GM19023 (cell line): ENCODE measurements around the gene WNK1.

Experiments used
- ATAC-seq: cut with Tn5 transposase; IDR thresholded peaks from one replicate; pipeline ENCODE4 v1.9.1; 2021; ENCODE audit warnings: mild to moderate bottlenecking, moderate library complexity; ENCODE audit not compliant: unreplicated experiment

WNK1 gene

DNA sequence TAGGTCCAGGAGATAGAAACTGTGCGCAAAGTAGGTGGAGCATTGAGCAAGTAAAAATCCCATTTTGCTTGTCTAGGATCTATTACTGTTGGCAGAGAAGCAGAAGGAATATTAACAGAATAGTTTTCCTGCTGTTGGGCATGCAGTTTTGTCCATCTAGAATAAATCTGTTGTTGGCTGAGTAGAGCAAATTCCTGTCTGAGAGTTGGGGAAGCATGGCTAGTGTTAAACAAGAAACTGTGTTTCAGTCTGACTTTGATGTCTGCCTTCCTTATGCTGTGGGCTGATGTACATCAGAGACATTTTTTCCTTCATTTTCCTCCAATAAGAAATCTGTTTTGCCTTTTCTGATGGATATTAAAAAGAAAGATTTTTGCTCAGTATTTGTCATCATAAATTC lies 99.0 kb downstream of the WNK1 start:
- ATAC-seq, result no peak

DNA sequence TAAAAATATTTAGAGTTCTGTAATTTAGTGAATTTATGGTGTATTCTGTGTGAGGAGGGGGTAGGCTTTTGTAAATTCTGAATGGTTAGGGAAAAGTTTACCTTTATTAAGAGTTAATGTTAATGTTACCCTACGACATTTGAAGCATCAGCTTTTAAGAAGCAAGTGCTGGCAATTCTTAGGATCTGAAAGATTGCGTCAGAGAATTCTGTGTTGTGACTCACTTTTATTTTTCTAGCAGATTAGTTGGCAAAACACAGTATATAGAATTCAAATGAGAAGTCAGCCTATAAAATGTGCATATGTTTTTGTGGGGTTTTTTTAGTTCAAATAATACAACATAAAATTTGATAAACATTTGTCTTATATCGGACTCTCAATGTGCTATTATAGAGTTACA lies 99.5 kb downstream of the WNK1 start:
- ATAC-seq, result no peak

DNA sequence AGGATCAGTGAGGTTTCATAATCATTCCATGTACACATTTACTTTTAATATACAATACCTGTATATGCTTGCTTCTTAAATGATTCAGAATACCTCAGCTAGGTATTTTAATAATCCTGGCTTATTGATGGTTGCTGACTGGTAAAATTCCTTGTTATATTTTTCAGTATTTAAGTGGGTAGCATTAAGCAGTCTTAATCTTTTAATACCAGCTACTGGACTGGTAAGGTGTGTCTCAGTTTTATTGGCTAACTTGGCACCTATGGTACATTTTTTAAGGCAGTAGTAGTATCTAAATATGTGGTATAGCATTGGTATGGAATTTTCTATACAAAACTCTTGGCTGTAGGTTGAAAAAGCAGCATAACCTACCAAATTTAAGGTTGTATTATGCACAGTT lies 100.5 kb downstream of the WNK1 start:
- ATAC-seq, result no peak

DNA sequence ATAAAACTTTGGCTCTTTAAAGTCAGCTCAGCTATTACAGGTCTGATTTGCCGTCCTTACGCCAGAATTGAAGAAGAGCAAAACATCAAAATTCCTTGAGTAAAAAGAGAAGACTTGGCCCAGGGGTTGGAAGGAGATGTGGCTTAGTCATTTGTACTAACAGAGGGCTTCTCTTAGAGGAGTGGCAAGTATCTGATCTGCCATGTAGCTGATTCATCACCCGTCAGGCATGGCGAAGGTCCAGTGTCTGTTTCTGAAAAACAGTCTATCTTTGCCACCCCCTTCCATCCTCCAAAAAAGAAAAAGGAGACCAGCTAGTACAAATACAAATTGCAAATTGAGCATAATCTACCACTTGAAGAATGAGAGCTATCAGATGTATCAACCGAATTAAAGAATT lies 105.2 kb downstream of the WNK1 start:
- no peak for ATAC-seq

DNA sequence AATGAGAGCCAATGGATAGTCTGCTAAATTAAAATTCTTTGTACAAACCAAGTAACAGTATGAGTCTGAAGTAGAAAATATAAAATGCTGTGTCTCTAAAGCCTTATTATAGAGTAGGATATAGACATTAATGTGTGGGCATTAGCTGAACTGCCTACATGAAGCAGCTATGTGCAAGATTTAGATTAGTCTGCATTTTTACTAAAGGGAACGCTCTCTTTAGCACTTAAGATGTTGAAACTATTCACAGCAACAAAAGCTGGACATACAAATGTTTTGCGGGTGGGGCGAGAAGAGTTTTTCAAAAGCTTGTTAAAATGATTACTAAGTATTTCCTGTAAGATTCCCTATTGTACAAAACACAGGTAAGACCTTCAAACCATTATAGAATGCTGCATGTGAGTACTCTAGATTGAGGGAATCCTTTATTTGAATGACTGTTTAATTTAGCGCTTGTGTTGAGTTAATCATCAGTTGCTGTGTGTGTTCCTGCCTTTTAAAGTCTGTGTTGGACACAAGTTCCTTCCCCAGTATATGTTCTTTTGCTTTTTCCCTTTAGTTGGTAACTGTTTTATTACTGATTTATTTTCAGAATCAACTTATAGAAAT lies 110.0 kb downstream of the WNK1 start:
- ATAC-seq, result no peak

DNA sequence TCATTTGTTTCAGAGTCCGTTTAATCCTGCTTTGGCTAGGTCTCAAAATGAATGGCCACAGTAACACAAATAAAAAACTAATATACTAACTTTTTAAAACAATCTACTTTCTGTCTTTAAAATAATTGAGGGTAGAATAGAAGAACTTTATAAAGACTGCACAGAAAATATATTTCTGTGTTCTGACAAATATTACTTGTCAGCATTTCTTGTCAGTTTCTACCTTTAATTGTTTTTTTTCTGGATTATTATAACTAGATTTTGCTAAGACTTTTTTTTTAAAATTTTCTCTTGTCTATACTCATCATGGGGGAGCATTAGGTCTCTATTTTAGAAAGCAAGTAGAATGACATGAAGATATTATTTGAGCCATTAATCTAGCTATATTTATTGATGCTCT lies 110.9 kb downstream of the WNK1 start:
- no peak for ATAC-seq

DNA sequence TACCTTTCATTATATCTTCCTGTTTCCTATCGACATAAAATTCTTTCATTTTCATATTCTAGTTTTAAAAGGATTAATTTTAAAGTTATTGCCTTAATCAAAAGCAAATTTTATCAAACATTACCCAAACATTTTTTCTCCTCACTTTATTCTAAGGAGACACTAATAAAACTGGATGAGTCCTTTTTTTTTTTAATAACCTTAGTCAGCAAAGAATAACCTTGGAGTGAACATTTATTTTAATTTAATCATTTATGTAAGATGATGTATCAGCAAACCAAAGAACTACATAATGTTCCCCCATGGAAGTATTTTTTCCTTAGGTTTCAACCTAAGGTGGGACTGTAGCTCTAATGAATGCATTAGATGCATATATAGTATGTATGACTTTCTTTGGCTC lies 113.2 kb downstream of the WNK1 start:
- no peak for ATAC-seq

DNA sequence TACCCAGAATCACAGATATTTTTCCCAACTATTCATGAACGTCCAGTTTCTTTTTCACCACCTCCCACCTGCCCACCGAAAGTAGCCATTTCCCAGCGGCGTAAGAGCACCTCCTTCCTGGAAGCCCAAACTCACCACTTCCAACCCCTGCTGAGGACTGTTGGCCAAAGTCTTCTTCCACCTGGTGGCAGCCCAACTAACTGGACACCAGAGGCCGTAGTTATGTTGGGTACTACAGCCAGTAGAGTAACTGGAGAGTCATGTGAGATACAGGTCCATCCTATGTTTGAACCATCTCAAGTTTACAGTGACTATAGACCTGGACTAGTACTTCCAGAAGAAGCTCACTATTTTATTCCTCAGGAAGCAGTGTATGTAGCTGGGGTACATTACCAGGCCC lies 115.5 kb downstream of the WNK1 start:
- no peak for ATAC-seq

DNA sequence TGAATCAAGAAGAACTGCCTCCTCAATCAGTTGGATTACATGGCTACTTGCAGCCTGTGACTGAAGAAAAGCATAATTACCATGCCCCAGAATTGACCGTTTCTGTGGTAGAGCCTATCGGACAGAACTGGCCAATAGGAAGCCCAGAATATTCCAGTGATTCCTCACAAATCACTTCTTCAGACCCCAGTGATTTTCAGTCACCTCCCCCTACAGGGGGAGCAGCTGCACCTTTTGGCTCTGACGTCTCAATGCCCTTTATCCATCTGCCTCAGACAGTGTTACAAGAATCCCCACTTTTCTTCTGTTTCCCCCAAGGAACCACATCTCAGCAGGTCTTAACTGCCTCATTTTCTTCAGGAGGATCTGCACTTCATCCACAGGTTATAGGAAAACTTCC lies 116.3 kb downstream of the WNK1 start:
- ATAC-seq, result no peak

DNA sequence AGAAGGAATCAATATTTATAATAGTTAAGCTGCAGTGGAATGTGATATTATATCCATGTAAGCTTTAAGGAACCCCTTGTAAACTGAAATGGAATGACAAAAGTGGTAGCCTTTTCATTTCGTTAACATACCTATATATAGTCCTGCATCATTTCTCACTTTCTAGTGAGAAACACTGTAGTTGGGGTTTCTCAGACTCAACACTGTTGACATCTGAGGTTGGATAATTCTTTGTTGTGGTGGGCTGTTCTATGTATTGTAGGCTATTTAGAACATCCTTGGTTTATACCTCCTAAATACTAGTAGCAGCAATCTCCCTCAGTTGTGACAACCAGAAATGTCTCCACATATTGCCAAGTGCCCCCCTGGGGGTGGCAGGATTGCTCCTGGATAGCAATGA lies 118.0 kb downstream of the WNK1 start:
- ATAC-seq, result no peak

DNA sequence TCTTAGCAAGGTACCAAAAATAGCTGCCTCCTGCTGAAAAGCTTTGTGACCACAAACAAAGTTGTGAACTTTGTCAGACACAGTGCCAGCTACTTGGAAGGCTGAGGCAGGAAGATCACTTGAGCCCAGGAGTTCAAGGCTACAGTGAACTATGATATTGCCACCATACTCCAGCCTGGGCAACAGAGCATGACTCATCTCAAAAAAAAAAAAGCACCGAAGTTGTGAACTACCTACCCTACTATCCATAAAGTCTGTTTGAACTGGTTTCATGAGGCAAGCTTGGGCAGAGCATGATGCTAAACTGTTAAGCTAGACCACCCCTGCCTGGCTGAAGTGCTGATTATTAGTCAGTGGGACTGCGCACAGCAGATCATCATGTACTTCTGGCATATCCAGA lies 121.6 kb downstream of the WNK1 start:
- ATAC-seq, result no peak

DNA sequence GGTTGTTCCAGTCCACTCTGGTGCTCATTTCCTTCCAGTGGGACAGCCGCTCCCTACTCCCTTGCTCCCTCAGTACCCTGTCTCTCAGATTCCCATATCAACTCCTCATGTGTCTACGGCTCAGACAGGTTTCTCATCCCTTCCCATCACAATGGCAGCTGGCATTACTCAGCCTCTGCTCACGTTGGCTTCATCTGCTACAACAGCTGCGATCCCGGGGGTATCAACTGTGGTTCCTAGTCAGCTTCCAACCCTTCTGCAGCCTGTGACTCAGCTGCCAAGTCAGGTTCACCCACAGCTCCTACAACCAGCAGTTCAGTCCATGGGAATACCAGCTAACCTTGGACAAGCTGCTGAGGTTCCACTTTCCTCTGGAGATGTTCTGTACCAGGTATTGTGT lies 127.3 kb downstream of the WNK1 start:
- no peak for ATAC-seq

DNA sequence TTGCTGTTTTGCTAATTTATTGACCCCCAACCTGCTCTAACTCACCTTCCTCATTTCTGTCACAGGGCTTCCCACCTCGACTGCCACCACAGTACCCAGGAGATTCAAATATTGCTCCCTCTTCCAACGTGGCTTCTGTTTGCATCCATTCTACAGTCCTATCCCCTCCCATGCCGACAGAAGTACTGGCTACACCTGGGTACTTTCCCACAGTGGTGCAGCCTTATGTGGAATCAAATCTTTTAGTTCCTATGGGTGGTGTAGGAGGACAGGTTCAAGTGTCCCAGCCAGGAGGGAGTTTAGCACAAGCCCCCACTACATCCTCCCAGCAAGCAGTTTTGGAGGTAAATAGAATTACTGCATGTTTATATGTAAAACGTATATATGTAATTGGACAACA lies 128.3 kb downstream of the WNK1 start:
- ATAC-seq, result no peak

DNA sequence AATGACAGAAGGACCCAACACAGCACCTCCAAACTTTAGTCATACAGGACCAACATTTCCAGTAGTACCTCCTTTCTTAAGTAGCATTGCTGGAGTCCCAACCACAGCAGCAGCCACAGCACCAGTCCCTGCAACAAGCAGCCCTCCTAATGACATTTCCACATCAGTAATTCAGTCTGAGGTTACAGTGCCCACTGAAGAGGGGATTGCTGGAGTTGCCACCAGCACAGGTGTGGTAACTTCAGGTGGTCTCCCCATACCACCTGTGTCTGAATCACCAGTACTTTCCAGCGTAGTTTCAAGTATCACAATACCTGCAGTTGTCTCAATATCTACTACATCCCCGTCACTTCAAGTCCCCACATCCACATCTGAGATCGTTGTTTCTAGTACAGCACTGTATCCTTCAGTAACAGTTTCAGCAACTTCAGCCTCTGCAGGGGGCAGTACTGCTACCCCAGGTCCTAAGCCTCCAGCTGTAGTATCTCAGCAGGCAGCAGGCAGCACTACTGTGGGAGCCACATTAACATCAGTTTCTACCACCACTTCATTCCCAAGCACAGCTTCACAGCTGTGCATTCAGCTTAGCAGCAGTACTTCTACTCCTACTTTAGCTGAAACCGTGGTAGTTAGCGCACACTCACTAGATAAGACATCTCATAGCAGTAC lies 132.5 kb downstream of the WNK1 start:
- no peak for ATAC-seq

DNA sequence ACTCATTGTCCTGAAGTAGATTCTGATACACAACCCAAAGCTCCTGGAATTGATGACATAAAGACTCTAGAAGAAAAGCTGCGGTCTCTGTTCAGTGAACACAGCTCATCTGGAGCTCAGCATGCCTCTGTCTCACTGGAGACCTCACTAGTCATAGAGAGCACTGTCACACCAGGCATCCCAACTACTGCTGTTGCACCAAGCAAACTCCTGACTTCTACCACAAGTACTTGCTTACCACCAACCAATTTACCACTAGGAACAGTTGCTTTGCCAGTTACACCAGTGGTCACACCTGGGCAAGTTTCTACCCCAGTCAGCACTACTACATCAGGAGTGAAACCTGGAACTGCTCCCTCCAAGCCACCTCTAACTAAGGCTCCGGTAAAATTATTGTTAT lies 133.3 kb downstream of the WNK1 start:
- no peak for ATAC-seq

DNA sequence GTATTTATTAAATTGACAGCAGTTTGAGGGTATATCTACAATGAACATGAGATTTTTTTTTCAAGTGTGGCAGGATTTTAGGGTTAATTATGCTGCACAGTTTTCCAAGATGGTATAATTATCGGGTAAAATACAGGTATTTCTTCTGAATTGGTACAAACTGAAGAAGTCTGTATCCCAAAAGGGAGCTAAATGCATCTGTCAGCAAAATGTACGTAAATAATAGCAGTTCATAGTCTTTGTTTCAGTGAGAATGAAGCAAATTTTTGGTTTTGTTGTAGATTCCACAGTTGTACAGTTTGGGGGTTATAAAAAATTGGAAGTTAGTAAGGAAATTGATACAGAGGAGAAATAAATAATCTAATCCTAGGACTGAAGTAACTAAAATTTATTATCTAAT lies 133.8 kb downstream of the WNK1 start:
- no peak for ATAC-seq

DNA sequence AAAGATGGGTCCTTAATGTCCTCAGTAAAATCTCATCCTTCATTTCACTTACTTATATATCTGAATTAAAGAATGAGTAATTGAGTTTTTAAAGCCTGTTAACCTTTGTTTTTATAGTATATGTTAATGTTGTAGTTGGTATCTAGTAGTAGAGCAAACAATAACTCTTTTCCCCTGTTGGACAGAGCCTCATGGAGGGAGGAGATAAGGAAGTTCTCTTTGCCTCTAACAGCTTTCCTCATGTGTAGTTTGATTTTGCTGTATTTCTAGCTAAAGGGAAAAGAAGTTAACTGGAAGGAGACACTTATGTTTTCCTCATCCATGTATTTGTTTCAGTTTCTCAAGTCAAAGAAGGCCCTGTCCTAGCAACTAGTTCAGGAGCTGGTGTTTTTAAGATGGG lies 141.8 kb downstream of the WNK1 start:
- ATAC-seq, result no peak

DNA sequence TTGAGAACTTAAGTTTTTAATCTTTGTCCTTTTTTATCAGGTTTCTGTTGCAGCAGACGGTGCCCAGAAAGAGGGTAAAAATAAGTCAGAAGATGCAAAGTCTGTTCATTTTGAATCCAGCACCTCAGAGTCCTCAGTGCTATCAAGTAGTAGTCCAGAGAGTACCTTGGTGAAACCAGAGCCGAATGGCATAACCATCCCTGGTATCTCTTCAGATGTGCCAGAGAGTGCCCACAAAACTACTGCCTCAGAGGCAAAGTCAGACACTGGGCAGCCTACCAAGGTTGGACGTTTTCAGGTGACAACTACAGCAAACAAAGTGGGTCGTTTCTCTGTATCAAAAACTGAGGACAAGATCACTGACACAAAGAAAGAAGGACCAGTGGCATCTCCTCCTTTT lies 143.7 kb downstream of the WNK1 start:
- ATAC-seq, result no peak

DNA sequence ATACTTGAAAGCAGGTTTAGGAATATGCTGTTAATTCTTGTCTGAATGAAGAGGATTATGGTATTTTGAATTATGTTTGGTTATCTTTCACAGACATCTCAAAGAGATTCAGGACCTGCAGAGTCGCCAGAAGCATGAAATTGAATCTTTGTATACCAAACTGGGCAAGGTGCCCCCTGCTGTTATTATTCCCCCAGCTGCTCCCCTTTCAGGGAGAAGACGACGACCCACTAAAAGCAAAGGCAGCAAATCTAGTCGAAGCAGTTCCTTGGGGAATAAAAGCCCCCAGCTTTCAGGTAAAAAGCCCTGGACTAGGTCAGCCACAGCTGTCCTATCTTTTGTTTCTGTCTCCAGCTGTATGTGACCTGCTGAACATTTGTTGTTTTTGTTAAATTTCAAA lies 145.0 kb downstream of the WNK1 start:
- no peak for ATAC-seq

DNA sequence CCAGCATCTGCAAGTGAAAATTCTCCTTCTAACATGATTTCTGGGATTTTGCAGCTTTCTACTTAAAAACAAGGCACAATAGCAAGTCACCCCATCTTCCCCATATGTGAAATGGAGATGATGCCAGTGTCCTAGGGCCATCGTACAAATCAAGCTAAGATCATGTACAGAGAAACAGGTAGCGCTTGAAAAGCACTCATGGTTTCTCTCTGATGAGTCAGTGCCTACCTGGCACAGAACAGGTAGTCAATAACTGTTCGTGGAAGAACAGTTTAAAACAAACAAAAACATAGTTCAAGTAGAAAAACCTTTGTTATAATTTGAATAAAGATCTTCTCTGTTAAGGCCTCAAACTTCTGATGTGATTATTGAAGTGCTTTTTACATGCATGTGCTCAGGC lies 150.2 kb downstream of the WNK1 start:
- ATAC-seq, result no peak

DNA sequence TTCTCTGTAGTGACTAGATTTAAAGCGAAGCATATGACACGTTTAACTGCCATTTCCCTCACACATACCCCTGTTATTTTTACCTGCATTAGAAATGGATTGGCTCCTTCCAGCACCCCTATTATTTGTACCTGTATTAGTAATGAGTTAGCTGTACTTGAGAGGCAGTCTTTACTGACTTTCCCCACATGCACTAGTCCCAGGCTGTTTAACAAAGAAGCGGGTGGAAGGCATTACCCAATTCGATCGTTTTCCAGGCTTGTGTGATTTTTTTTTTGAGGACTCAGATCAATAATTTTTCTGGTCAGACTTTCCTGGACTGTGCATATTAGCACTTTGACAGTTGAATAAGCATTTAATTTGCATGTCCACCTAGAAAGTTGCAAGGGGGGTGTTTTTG lies 150.7 kb downstream of the WNK1 start:
- no peak for ATAC-seq

DNA sequence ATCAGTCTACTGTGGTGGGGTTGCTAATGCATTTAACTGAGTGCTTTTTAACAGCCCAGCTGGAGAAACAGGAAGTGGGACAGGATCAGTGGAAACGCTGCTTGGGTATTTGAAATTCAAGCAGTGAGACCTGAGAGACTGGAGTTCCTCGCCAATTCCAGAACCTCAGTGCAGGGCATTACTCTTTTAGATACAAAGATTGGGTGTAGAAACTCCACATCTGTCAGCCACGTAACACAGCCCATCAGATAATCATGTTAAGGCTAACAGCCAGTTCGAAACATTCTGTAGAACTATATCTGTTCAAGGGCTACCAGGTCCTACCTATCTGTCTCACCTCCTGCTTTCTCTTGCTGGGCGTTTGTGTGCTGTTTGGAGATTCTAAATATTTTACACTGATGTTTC lies 151.6 kb downstream of the WNK1 start:
- ATAC-seq, result no peak
